ENCODE measurements around the gene ANKRD52. TPM values are rescaled to one million over a fixed set of nuclear protein-coding genes. Genes with fewer than 3 reads are reported as not detected.

ANKRD52 gene
- total and polyA plus RNA-seq, 2 experiments from 2014 or later = 20.3 to 25.2 TPM

GRCh38 chr12:56257491-56258067 is 605 bp downstream of the ANKRD52 start:
- ATAC-seq = peak; percentile 80
- TF ChIP-seq CTCF (conservative IDR thresholded peaks at IDR 0.05; ENCODE audit: low read depth in 2 of 2) = no peak; a peak in 1 of 4 replicates
- no peak for TF ChIP-seq ETS1 (IDR thresholded peaks at IDR 0.05)
- no peak for TF ChIP-seq EZH2phosphoT487 (IDR thresholded peaks at IDR 0.05; ENCODE audit: unreplicated experiment)
- no peak for TF ChIP-seq STAT1 (IDR thresholded peaks at IDR 0.05; ENCODE audit: unreplicated experiment)
- TF ChIP-seq POLR2AphosphoS5 (IDR thresholded peaks at IDR 0.05; ENCODE audit: low read depth) = no peak; the same call in none of the 2 replicates
- no peak for TF ChIP-seq CREB1 (CRISPR knock-in tag; IDR thresholded peaks at IDR 0.05; ENCODE audit: low read depth)
- TF ChIP-seq JUNB (IDR thresholded peaks at IDR 0.05; ENCODE audit: unreplicated experiment) = no peak
- no peak for TF ChIP-seq ZNF462 (CRISPR knock-in tag; IDR thresholded peaks at IDR 0.05)
- TF ChIP-seq REST (IDR thresholded peaks at IDR 0.05; ENCODE audit: unreplicated experiment) = no peak
- no peak for TF ChIP-seq EZH2 (IDR thresholded peaks at IDR 0.05; ENCODE audit: low read depth, unreplicated experiment)
- TF ChIP-seq ZNF331 (CRISPR knock-in tag; IDR thresholded peaks at IDR 0.05; ENCODE audit: low read depth) = no peak
- no peak for TF ChIP-seq ZNF114 (CRISPR knock-in tag; IDR thresholded peaks at IDR 0.05)
- no peak for TF ChIP-seq NANOG (IDR thresholded peaks at IDR 0.05; ENCODE audit: borderline replicate concordance)
- Mint-ChIP-seq H3K9me3 (no peaks in the 10 kb centered on the region; the same call in 1 of the 3 replicates), H3K36me3 (ENCODE audit: low read depth) (peaks cover 39% of the 10 kb centered on the region), H3K27ac (peak overlapping the region; percentile 85), H3K4me1 (peaks cover 18% of the 10 kb centered on the region), H3K4me3 (peak overlapping the region; percentile 94), H3K27me3 (ENCODE audit: insufficient read depth, low read depth, poor library complexity) (peaks cover 18% of the 10 kb centered on the region)
- peak; percentile 87 for DNase-seq (ENCODE audit: low spot score)
- peaks cover 13% of the 10 kb centered on the region; the same call in 1 of the 2 replicates for H3K79me2 ChIP-seq (replicated peaks; ENCODE audit: insufficient read depth)
- H3K27me3 ChIP-seq (ENCODE audit: insufficient read depth) = no peaks in the 10 kb centered on the region
- H4K20me1 ChIP-seq (replicated peaks; ENCODE audit: insufficient read depth) = peaks cover 16% of the 10 kb centered on the region
- peak overlapping the region; percentile 95 for H3K4me3 ChIP-seq
- H3K27ac ChIP-seq (ENCODE audit: low read depth) = peak overlapping the region; percentile 84
- no peaks in the 10 kb centered on the region for H3K9me2 ChIP-seq (ENCODE audit: insufficient read depth)
- peak overlapping the region; percentile 99 for H3K4me2 ChIP-seq
- peaks cover 27% of the 10 kb centered on the region for H3F3A ChIP-seq (replicated peaks; ENCODE audit: low read depth)
- H3K36me3 ChIP-seq (ENCODE audit: insufficient read depth) = peaks cover 39% of the 10 kb centered on the region
- peaks cover 17% of the 10 kb centered on the region for H3K4me1 ChIP-seq (ENCODE audit: insufficient read depth)
- peak overlapping the region; percentile 84 for H2AFZ ChIP-seq
